Measurements from ENCODE around the gene LYL1. TPM values are rescaled to one million over a fixed set of nuclear protein-coding genes. Genes with fewer than 3 reads are reported as not detected.

The LYL1 gene
- total RNA-seq, 4 donors from 2014 or later = 4.2 to 10.9 (median 7.7) TPM

- H3K27ac ChIP-seq = peak overlapping the region; percentile 100
- H3K27me3 ChIP-seq = no peaks in the 10 kb centered on the region
- no peak overlapping the region for H3K4me3 ChIP-seq (replicated peaks in 1 of 3)
- DNase-seq = peak; percentile 95 to 97
- 15 to 30% methylated on average over 10 to 14 of the region's 17 CpGs for WGBS, 2 donors
- H3K9me3 ChIP-seq = no peaks in the 10 kb centered on the region
- no peaks in the 10 kb centered on the region for H3K36me3 ChIP-seq
- no peak for TF ChIP-seq CTCF (IDR thresholded peaks at IDR 0.05)
- TF ChIP-seq POLR2A (IDR thresholded peaks at IDR 0.05) = peak in 1 of 2 donors; percentile 60
- intact Hi-C loops (cut with DNase I) = no loop called here
- peaks cover 90 to 95% of the 10 kb centered on the region in 2 donors for H3K4me1 ChIP-seq
Observed at GRCh38 chr19:13053761-13054625, 48.7 kb downstream of the LYL1 start.

DNA sequence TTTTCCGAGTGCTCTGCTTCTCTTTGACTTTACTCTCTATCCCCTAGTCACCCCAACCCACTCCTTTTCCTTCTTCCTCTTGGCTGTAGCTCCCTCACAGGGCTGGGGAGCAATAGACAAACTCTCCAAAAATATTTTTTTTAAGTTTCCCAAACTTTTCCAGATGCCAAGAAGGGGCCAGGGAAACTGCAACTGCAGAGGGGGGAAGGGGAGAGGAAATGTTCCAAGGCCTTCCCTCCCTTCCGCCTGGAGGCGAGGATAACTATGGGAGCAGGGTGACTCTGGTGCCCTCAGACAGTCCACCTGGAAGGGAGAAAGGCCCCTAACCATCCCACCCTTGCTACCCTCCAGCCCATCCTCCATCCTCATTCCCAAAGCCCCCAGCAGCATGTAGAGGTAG, 49.4 kb downstream of the LYL1 start:
- intact Hi-C loops (cut with DNase I) = no loop called here
- H3K36me3 ChIP-seq = no peaks in the 10 kb centered on the region
- no peaks in the 10 kb centered on the region for H3K9me3 ChIP-seq
- H3K27ac ChIP-seq = peak overlapping the region; percentile 100
- 44 to 70% methylated on average over 3 of the region's 3 CpGs for WGBS, 2 donors
- no peak for DNase-seq
- H3K4me3 ChIP-seq (replicated peaks in 1 of 3) = no peak overlapping the region
- TF ChIP-seq CTCF (IDR thresholded peaks at IDR 0.05) (no peak), POLR2A (IDR thresholded peaks at IDR 0.05) (no peak)
- no peaks in the 10 kb centered on the region for H3K27me3 ChIP-seq
- H3K4me1 ChIP-seq = peaks cover 83 to 88% of the 10 kb centered on the region in 2 donors

DNA sequence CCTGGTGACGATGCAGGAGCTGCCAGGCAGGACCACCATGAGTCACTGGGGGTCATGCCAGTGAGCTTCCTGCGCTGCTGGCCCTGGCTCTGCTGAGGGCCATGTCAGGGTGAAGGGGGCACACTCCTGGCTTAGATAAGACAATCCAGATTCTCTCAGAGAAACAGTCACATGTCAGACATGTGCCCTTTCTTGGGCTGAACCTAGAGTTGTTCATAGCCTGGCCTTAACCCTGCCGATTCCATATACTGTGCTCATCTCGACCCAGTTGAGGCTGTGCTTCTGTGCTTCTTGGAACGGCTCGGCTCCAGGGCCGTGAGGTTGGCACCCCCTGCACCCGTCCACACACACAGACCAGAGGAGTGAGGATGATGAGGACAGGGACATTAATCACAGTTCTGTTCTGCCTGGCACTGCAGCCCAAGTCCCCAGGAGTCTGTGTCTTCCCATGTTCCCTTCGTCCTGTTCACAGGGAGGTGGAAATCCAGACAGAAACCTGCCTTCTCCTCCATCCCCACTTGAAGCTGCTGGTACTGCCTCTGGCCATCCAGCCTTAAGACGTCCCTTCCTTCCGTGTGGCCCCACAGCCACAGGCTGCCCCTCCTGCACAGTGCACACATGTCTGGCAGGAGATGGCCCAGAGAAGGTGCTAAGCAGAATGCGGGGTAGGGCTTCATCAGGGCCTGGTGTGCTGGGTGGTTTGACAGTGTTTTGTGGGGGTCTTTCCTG, 50.0 kb downstream of the LYL1 start:
- H3K27ac ChIP-seq = peak overlapping the region; percentile 100
- no peak overlapping the region for H3K4me3 ChIP-seq (replicated peaks in 1 of 3)
- no peaks in the 10 kb centered on the region for H3K9me3 ChIP-seq
- no peaks in the 10 kb centered on the region for H3K27me3 ChIP-seq
- H3K36me3 ChIP-seq = no peaks in the 10 kb centered on the region
- TF ChIP-seq POLR2A (IDR thresholded peaks at IDR 0.05) = no peak
- TF ChIP-seq CTCF (IDR thresholded peaks at IDR 0.05) = no peak
- intact Hi-C loops (cut with DNase I) = no loop called here
- DNase-seq = no peak
- WGBS, 2 donors = 55 to 61% methylated on average over 10 to 11 of the region's 12 CpGs
- peaks cover 77 to 81% of the 10 kb centered on the region in 2 donors for H3K4me1 ChIP-seq

DNA sequence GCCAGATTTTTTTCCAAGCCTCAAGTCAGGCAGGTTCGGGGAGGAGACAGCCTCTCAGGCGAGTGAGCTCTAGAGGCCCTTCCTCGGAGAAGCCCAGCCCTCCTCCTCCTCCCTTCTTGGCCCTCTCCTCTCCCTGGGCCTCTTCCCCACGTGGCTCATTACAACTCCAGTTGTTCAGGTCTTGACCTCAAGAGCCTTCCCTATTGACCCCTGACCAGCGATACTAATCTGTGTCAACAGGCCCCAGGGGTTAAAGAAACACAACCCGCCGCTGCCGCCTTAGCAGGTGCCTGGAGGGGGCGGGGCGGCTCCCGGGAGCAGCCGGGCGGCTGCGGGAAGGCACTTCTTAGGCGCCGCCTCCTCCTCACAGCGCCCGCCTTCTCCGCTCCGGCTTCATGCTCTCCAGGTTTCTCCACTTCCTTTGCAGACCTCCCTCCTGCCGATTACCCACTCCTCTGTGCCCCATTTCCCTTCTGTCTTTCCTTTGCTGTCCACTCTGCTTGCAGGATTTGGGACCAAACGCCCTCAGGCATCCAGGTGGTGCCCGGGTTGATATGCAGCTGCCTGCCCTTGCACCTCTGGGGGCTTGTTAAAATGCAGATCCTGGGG, 51.0 kb downstream of the LYL1 start:
- Histone ChIP-seq H3K4me3 (replicated peaks in 1 of 3) (no peak overlapping the region), H3K27me3 (no peaks in the 10 kb centered on the region), H3K27ac (peak overlapping the region; percentile 100), H3K36me3 (no peaks in the 10 kb centered on the region), H3K4me1 (peaks cover 72 to 74% of the 10 kb centered on the region in 2 donors), H3K9me3 (no peaks in the 10 kb centered on the region)
- intact Hi-C loops (cut with DNase I) = no loop called here
- 5 to 6% methylated on average over 23 of the region's 23 CpGs for WGBS, 2 donors
- peak; percentile 94 to 96 for DNase-seq
- TF ChIP-seq POLR2A (IDR thresholded peaks at IDR 0.05) (peak in 1 of 2 donors; percentile 58), CTCF (IDR thresholded peaks at IDR 0.05) (no peak)

All from thyroid gland (tissue), 4 donors.